Esophagus squamous epithelium (tissue), 5 donors: Measurements from ENCODE around the gene FBXO46. TPM values are rescaled to one million over a fixed set of nuclear protein-coding genes. Genes with fewer than 3 reads are reported as not detected.
A peak's percentile ranks its signal among the peaks of the same experiment; 100 is the strongest.

Source experiments
- DNase-seq: peaks from one replicate; lab custom pipeline; 2025; lab: John Stamatoyannopoulos, UW
- H3K27ac ChIP-seq, 4 donors: fragments of 200-600 bp; sonication (generic); one replicate each; pipeline ENCODE4 v1.5.1; 2016 to 2019; ENCODE audit warnings: mild to moderate bottlenecking in 1 of 4
- H3K27me3 ChIP-seq, 4 donors: fragments of 200-600 bp; sonication (generic); 1 replicate in 3 of 4; 2 replicates in 1 of 4; pipeline versions ENCODE4 v1.5.1 to v1.6.0; 2017 to 2021; ENCODE audit warnings: antibody characterized with exemption in 1 of 4
- H3K36me3 ChIP-seq, 3 donors: fragments of 200-600 bp; sonication (generic); one replicate each; pipeline ENCODE4 v1.5.1; 2016 to 2019
- H3K4me1 ChIP-seq, 3 donors: fragments of 200-600 bp; sonication (generic); one replicate each; pipeline ENCODE4 v1.5.1; 2017 to 2019
- H3K4me3 ChIP-seq, 4 donors: fragments of 200-600 bp; sonication (generic); 1 replicate in 3 of 4; 2 replicates in 1 of 4; pipeline ENCODE4 v1.5.1; 2016 to 2019; ENCODE audit warnings: mild to moderate bottlenecking in 2 of 4, moderate library complexity in 1 of 4
- H3K9me3 ChIP-seq, 3 donors: fragments of 200-600 bp; sonication (generic); one replicate each; pipeline ENCODE4 v1.5.1; 2016 to 2019
- POLR2A ChIP-seq, 4 donors: fragments of 450-650 bp; IDR thresholded peaks; one replicate each; pipeline ENCODE4 v1.6.1; 2017; ENCODE audit warnings: antibody characterized with exemption in 4 of 4, mild to moderate bottlenecking in 4 of 4, moderate library complexity in 3 of 4
- WGBS, 2 donors: methylation state at CpG; one replicate each; pipeline ENCODE4 v1.1.5; 2018; 5-methylcytosine and 5-hydroxymethylcytosine counted together
- intact Hi-C: fragments of 100-400 bp; cut with DNase I; formaldehyde crosslinking; loops from one replicate; pipeline ENCODE4 v1.15.0; 2022
- total RNA-seq, 4 donors: library from RNA; depleted of rRNA; stranded (reverse); fragments of >200 nt; gene quantifications; one replicate each; pipeline ENCODE4 v1.1.0, GENCODE V29; 2016
- TF ChIP-seq, protein P1 (sequence below), 6 experiments: fragments of 450-650 bp in 4 of 6; fragments of 200-600 bp in 2 of 6; sonication (generic) in 2 of 6; IDR thresholded peaks; one replicate each; pipeline ENCODE4 v1.5.1; 2016 to 2019; ENCODE audit warnings: antibody characterized with exemption in 6 of 6, mild to moderate bottlenecking in 4 of 6, moderate library complexity in 4 of 6
- donor health status: DM: yes; HTN: yes; CAD: no.

FBXO46 gene
- total RNA-seq, 4 donors from 2014 or later: 16.0 to 37.2 (median 25.9) TPM

- Histone ChIP-seq H3K9me3 (no peaks in the 10 kb centered on the region), H3K36me3 (peaks cover 14 to 46% (median 15%) of the 10 kb centered on the region in 3 donors), H3K27me3 (no peaks in the 10 kb centered on the region), H3K27ac (no peak overlapping the region), H3K4me1 (peaks cover 37 to 45% (median 40%) of the 10 kb centered on the region in 3 donors), H3K4me3 (no peak overlapping the region)
- 96 to 100% methylated on average over 1 to 4 of the region's 34 CpGs for WGBS, 2 donors
- no peak for TF ChIP-seq POLR2A (IDR thresholded peaks at IDR 0.05)
- TF ChIP-seq, protein P1, sequence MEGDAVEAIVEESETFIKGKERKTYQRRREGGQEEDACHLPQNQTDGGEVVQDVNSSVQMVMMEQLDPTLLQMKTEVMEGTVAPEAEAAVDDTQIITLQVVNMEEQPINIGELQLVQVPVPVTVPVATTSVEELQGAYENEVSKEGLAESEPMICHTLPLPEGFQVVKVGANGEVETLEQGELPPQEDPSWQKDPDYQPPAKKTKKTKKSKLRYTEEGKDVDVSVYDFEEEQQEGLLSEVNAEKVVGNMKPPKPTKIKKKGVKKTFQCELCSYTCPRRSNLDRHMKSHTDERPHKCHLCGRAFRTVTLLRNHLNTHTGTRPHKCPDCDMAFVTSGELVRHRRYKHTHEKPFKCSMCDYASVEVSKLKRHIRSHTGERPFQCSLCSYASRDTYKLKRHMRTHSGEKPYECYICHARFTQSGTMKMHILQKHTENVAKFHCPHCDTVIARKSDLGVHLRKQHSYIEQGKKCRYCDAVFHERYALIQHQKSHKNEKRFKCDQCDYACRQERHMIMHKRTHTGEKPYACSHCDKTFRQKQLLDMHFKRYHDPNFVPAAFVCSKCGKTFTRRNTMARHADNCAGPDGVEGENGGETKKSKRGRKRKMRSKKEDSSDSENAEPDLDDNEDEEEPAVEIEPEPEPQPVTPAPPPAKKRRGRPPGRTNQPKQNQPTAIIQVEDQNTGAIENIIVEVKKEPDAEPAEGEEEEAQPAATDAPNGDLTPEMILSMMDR (IDR thresholded peaks at IDR 0.05): no peak
- DNase-seq: no peak
- intact Hi-C loops: no loop called here
These were observed 46.8 kb upstream of the FBXO46 start for GRCh38 chr19:45777395-45777961.

DNA sequence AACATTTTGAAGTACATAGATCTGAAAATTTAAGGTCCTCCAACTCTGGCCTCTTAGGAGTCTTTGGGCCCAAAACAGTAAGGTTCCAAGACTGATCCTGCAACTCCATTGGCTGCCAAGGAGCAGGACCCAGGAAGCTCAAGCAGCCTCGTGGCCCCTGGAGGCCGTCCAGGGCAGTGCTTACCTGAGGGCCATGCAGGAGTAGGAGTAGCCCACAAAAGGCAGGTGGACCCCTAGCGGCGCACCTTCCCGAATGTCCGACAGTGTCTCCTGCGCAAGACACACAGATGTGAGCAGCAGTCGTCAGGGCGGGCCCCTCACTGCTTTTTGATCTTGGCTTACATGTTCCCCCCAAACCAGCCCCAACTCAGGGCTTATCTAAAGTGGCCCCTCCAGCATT lies 44.1 kb upstream of the FBXO46 start:
- DNase-seq: no peak
- Histone ChIP-seq H3K4me1 (peaks cover 15 to 37% (median 21%) of the 10 kb centered on the region in 3 donors), H3K27ac (no peak overlapping the region), H3K9me3 (no peaks in the 10 kb centered on the region), H3K27me3 (no peaks in the 10 kb centered on the region), H3K4me3 (no peak overlapping the region), H3K36me3 (peaks cover 14 to 53% (median 15%) of the 10 kb centered on the region in 3 donors)
- intact Hi-C loops: no loop called here
- 90 to 91% methylated on average over 7 to 9 of the region's 9 CpGs for WGBS, 2 donors
- TF ChIP-seq POLR2A (IDR thresholded peaks at IDR 0.05): no peak
- TF ChIP-seq, protein P1 (IDR thresholded peaks at IDR 0.05): peak in 1 of 6 experiments; percentile 15

- H3K27ac ChIP-seq: no peak overlapping the region
- H3K27me3 ChIP-seq: no peaks in the 10 kb centered on the region
- H3K9me3 ChIP-seq: no peaks in the 10 kb centered on the region
- peaks cover 14 to 50% (median 15%) of the 10 kb centered on the region in 3 donors for H3K36me3 ChIP-seq
- H3K4me3 ChIP-seq: no peak overlapping the region
- no peak for DNase-seq
- no peak for TF ChIP-seq POLR2A (IDR thresholded peaks at IDR 0.05)
- TF ChIP-seq, protein P1 (IDR thresholded peaks at IDR 0.05): no peak
- 34 to 40% methylated on average over 2 of the region's 2 CpGs for WGBS, 2 donors
- peaks cover 5 to 25% (median 10%) of the 10 kb centered on the region in 3 donors for H3K4me1 ChIP-seq
- intact Hi-C loops: no loop called here
These were observed 42.7 kb upstream of the FBXO46 start for GRCh38 chr19:45773384-45773783.

DNA sequence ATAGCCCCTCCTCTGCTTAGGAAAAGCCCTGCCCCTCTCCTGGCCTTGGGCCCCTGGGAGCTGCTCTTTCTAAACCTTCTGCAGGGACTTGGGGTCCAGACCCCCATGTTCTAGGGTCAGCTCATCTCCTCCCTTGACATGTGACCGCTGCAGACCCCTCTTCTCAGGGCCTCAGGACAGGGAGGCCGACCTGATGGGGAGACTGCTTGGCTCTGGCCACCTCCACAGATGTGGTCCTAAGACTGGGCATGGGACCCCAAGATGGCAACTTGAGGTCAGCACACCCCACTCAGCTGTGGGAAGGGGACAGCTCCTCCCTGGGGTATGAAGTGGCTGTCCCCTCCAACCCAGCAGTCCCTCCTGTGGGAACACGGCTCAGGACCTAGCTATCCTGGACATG lies 42.2 kb upstream of the FBXO46 start:
- no peak overlapping the region for H3K27ac ChIP-seq
- H3K4me1 ChIP-seq: peaks cover 5 to 23% (median 9%) of the 10 kb centered on the region in 3 donors
- peaks cover 14 to 46% (median 15%) of the 10 kb centered on the region in 3 donors for H3K36me3 ChIP-seq
- no peak for DNase-seq
- intact Hi-C loops: no loop called here
- H3K4me3 ChIP-seq: no peak overlapping the region
- TF ChIP-seq POLR2A (IDR thresholded peaks at IDR 0.05): no peak
- no peaks in the 10 kb centered on the region for H3K9me3 ChIP-seq
- peaks cover 0 to under 1% (median 0%) of the 10 kb centered on the region in 4 donors for H3K27me3 ChIP-seq
- 80% methylated on average over 1 of the region's 3 CpGs; no CpG with 5 or more reads in 1 of the 2 donors for WGBS, 2 donors

- no peak for DNase-seq
- Histone ChIP-seq H3K4me3 (no peak overlapping the region), H3K36me3 (peaks cover 8 to 39% (median 10%) of the 10 kb centered on the region in 3 donors), H3K9me3 (no peaks in the 10 kb centered on the region), H3K27ac (peak overlapping the region in 2 of 4 donors; percentile 96 to 98), H3K4me1 (peaks cover 8 to 30% (median 9%) of the 10 kb centered on the region in 3 donors), H3K27me3 (peaks cover 0 to 2% (median 0%) of the 10 kb centered on the region in 4 donors)
- no peak for TF ChIP-seq POLR2A (IDR thresholded peaks at IDR 0.05)
- TF ChIP-seq, protein P1 (IDR thresholded peaks at IDR 0.05): no peak
- intact Hi-C loops: no loop called here
- 69 to 75% methylated on average over 10 of the region's 14 CpGs for WGBS, 2 donors
These were observed 41.6 kb upstream of the FBXO46 start for GRCh38 chr19:45772130-45772840.
